Fibroblast of skin of back (primary cell): Measurements from ENCODE around the gene GAS6.
"Not testable (repeated sequence)": the region's sequence is repeated elsewhere in the genome, so short reads cannot be mapped to it uniquely, and the experiment has no call there.

Source experiments
- DNase-seq: peaks from one replicate; pipeline ENCODE4 v3.0.0-alpha.2; 2013

Gene GAS6

DNA sequence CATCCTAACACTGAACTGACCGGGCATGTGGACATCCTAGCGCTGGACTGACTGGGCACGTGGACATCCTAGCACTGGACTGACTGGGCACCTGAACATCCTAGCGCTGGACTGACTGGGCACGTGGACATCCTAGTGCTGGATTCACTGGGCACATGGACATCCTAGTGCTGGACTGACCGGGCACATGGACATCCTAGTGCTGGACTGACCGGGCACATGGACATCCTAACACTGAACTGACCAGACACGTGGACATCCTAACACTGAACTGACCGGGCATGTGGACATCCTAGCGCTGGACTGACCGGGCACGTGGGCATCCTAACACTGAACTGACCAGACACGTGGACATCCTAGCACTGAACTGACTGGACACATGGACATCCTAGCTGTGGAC lies 73.9 kb downstream of the GAS6 start:
- not testable (repeated sequence) for DNase-seq

DNA sequence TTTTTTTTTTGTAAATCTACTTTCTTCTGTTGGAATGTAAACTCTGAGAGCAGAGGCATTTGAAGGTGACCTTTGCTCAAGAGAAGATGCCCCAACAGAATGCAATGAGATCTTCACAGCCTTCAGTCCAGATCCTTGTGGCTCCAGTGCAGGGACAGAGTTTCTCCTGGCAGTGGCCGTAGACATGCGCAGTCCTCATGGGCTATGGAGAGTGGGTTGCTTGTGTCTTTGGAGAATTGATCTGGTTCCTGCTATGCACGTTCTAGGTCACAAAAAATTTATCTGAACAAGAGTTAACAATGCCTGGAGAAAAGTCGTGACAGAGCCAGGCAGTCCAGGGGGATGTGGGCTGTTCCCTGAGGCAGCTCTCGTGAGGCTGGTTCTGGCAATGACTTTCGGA lies 74.7 kb downstream of the GAS6 start:
- no peak for DNase-seq

DNA sequence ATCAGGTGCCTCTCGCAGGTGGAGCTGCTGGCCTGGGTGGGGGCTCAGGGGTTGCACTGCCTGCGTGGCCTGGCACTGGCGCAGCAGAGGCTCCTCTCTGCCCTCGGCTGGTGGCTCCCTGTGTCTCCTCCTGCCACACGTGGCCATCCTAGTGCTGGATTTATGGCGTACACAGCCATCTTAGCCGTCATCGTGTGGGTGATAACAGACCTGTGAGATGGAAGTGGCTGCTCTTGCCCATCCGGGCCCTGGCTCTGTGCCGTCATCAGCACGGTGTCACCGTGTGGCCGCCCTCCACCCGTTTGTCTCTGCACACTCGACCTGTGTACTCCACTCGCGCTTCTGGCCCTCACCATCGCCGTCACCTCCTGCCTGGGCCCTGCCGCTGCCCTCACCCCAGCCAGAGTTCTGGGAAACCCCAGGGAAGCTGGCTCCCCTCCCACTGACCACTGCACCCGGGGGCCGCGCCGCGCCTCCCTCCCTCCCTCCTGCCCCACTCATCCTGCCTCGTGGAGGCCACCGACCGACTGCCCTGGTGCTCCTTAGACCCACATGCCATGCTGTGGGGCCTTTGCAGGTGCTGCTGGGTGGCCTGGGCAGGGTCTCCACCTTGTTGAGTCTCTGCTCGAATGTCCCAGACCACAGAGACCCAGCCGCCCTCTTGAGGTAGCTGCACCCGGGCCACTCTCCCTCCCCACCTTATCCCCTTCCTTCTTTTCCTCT lies 75.3 kb downstream of the GAS6 start:
- no peak for DNase-seq

DNA sequence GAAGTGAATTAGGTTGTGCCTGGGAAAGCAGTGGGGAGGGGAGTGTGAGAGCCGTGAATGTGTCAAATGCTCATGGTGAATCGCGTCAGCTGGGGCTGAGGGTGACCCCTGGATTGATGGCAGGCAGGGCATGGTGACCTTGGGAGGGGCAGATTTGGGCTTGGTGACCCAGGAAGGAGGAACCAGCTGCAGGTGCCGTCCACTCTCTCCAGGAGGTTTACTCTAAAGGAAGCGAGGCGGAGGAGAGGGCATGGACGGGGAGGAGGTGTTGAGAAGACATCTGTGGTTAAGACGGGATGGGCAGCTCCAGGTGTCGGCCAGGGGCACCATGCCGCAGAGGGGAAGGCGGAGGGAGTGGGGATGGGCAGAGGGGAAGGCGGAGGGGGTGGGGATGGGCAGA lies 76.2 kb downstream of the GAS6 start:
- no peak for DNase-seq

DNA sequence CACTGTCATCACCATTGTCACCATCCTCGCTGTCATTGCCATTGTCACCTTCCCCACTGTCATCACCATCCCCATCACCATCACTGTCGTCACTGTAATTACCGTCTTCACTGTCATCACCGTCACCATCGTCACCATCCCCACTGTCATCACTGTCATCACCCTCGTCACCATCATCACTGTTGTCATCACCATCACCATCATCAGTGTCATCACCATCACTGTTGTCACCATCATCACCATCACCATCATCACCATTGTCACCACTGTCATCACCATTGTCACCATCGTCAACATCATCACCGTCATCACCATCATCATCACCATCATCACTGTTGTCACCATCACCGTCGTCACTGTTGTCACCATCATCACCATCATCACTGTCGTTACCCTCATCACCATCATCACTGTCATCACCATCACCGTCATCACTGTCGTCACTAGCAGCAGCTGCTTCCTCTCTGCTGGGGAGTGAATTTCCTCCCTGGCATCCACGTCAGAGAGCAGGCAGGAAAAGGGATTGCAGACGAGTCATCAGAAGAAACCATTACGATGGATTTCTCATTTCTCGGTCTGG lies 77.5 kb downstream of the GAS6 start:
- peak; percentile 28 for DNase-seq

DNA sequence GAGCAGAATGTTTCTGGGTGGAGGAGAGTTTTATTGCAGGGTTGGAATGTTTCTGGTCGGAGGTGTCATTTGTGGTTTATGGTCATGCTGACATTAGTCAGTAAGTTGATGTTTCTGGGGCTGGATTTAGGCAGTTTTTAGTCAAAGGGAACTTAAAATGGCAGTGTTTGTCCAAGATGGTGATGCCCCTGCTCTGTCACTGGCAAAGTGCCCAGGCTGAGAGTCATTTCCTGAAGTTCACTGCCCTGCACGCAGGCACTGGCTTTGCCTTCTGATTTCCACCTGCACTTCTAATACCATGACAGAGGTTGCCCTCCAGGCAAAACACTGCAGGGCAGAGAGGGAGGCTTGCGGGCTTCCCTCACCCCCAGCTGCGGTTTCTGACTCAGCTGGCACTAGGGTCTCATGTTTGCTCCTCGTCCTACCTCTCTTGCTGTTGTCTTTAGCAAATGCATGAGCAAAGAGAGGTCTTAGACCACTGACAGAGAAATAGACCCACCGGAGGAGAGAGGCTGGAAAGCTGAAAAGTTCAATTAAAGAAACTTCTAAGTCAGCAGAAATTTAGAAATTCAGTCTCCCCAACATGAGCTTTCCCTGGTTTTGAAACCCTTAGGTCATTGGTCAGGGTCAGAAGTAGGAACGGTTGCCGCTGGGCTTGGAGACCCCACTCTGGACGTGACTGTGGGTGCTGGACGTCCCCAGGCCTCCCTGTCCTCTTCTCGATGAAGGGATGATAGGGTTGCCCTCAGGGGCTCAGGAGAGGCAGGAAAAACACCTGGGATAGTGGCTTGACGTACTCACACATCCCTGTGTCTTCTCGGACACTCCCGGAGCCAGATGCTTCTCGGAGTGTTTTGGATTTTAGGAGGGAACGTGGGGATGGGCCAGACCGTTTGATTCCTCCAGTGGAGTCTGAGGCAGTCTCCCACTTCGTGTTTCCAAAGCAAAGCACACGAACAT lies 78.5 kb downstream of the GAS6 start:
- peak; percentile 73 for DNase-seq

DNA sequence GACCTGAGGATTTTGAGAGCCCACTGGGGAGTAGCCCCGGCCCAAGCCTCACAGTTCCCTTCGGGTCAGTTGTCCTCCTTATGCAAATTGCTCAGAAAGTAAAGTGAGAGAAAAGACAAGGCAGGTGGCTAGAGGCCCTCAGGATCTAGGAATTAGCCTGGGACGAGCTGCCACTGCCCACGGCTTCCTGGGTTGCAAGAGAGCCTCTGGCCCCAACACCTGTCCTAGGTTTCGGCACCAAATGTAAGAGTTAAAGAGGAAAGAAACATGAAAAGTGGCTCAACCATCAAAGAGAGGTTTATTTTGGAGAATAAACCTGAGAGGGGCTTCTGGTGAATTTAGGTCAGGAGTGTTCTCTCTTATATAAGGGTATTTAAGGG lies 79.2 kb downstream of the GAS6 start:
- no peak for DNase-seq

DNA sequence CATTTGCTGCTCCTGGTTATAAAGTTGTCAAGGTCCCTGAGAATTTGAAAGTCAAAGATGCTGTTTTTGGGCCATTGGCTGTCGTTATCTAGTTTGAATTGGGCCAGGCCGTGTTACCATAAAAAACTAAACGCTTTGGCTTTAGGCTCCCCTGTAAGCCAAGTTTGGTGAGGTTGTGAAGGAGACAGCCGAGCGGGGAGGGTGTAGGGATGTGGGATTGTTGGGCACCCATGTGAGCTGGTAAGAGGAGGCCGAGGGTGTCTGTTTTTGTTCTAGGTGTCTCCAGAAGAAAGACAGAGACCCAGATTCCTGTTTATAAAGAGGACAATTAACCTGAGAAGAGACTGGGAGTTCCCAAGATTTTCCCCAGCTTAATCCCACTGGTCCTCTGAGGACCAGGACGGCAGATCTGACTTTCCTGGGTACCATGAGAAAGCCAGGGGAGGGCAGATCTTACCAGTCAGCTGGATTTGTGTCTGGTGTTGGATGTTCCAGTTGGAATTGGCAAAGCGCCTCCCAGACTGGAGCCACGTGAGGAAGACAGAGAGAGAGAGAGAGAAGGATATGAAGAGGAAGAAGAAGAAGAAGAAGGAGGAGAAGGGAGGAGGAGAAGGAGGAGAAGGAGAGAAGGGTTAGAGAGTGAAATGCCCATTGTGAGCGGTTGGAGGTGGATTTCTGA lies 79.8 kb downstream of the GAS6 start:
- no peak for DNase-seq

DNA sequence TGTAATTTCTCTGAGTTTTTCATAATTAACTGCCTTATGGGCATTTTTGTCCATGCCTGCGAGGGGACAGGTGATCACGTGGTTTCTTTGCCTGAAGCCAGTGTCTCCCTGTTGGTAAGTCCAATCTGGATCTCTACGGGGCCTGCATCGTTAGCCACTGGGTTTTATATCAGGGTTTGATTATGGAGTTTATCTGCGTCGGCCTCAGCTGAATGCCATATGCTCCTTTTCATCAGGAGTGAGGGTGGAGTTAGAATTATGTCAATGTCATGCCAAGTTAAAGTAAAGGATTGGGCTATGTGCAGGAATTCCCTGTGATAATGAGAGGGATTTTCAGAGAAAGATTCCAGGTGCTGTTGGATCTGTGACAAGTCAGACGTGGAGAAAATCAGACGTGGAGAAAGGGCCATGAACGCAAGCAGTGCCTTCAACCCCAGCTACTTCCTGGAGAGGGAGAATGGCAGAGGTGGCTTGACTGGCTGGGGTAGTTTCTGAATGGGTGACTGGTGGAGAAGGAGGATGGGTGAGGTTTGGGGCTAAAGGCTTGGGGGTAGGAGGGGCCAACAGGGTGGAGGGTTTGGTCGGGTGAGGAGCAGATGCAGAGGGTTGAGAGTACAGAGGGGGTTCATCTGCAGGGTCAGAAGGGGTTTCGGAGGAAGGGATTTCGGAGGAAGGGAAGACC lies 80.5 kb downstream of the GAS6 start:
- no peak for DNase-seq

DNA sequence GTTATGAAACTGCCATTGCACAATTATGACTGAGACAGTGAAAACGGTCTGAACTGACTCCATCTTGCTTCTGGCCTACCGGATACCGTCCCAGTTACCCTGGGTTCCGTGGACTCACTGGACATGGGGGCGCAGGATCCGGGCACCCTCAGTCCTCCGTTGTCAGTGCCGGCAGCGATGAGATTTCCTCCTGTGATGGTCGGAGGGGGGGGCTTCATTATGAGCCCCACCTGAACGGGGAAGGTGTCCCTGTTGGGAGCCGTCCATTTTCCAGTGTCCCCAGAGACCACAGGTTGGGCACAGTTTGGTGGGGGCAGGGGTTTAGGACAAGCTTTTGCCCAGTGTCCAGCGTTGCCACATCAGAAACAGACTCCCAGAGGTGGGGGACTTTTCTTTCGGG lies 81.4 kb downstream of the GAS6 start:
- no peak for DNase-seq

DNA sequence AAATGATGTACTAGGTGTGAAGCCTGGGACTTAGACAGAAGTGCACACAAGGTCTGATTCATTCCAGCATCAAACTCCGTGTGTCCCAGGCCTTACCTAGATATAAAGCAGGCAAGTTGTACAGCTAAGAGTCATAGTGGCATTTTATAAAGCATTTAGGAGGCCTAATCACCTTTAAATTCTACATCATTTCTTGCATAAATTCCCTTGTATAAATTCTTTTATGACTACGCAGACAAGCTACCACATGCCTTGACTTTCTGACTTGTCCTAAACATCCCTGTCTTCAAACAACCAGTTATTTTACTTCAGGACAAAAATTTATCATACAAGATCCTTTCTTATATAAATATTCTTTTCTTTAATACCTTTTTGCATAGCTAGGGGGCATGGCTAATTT lies 82.3 kb downstream of the GAS6 start:
- no peak for DNase-seq

DNA sequence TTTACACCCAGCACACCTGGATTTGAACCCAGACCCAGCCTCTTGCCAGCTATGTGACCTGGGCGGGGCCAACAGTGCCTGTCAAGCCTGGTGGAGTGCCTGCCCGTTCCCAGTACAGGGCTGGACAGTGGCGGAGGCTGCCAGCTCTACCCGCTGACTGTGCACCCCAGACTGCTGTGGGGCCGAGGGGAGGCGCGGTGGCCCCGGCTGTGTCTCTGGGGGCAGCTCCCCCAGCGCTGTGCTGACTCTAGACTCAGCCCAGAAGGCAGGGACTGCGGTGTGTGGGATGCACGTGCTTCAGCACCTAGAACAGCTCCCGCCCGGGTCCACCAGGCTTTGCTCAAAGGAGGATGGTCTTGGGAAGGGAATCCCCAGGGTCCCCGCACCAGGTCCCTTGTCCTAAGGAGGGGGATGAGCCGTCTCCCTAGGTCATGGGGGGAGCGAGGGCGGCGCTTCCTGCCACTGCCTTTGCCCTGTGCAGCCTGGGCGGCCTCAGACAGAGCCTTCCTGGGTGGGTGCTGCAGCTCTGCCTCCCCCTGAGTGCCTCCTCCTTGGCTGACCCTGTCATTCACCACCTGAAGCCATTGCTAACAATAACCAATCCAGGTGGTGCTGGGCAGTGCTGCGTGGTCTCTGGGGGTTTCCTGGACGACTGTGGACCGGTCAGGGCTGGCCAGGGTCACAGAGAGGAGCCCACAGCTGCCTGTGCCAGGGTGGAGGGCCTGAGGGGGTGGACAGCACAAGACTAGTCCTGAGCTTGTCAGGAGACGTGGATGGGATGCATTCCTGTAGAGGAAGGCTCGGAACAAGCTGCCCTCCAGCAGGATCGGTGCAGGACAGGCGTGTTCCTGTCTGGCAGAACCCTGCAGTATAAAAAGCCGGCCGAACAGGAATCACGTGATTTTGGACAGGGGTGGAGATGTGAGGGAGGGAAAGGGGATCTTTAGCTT lies 86.3 kb downstream of the GAS6 start:
- DNase-seq, result peak; percentile 33

DNA sequence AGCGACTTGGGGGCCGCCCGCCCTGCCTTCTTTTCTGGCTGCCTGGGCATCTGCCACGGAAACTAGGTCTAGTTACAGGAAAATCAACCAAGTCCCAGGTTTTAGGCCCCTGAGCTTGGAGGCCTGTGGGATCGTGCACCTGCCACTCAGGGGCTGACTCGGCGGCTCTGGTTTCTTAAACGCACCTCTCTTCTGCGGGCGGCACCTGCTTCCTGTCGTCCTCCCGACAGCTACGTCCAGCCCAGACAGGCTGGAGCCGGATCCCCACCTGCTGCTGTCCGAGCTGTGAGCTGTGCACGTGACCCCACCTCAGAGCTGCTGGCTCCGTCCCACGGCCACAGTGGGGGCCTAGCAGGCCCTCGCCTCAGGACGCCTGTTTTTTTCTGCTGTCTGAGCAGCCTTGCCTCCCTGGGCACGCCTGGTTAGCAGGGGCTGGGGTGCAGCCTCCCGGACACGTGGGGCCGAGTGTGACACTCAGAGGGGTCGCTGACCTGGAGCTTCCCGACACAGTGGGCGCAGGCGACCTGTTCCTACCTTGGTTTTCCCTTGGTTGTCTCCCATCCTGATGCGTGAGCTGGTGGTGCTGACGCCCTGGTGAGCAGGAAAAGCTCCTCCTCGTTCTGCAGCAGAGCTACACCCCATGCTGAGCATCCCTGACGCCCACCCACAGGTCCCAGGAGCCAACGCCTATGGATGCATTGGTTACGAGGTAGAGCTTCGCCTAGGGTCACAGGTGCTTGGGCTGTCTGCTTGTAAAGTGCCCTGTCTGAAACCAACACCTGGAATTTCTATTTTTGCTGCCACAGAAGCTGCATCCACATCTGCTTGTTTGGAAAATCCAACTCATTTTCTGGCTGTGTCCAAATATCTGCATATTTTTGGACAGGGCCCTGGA lies 87.4 kb downstream of the GAS6 start:
- DNase-seq, result no peak

DNA sequence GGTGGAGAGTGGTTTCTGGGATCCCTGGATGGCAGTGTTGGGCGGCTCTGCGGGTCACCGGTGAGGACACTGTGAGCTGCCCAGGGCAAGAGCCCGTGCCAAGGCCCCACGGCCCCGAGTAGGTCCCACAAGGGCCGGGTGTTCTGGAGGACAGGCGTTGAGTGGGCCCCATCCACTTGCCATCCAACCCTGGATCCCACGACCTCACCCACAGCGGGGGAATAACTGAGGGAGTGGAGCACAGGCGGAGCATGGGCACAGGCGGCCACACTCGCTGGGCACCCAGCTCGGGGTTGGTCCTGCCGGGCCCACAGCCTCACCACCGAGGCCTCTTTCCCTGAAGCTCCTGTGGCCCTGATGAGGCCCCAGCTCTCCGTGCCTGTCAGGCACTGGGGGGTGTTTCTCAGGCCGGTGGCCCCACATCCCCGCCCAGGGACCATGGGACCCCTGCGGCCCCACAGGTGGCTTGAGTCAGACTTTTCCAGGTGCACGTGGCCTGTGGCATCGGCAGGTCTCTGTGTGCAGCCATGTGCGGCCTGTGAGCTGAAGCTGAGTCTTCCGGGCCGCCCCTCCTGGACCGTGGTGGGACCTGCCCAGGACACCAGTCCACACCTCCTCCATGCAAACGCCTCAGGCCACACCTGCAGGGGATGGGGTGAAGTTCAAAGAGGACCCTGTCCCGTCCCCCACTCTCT lies 88.3 kb downstream of the GAS6 start:
- DNase-seq, result no peak

DNA sequence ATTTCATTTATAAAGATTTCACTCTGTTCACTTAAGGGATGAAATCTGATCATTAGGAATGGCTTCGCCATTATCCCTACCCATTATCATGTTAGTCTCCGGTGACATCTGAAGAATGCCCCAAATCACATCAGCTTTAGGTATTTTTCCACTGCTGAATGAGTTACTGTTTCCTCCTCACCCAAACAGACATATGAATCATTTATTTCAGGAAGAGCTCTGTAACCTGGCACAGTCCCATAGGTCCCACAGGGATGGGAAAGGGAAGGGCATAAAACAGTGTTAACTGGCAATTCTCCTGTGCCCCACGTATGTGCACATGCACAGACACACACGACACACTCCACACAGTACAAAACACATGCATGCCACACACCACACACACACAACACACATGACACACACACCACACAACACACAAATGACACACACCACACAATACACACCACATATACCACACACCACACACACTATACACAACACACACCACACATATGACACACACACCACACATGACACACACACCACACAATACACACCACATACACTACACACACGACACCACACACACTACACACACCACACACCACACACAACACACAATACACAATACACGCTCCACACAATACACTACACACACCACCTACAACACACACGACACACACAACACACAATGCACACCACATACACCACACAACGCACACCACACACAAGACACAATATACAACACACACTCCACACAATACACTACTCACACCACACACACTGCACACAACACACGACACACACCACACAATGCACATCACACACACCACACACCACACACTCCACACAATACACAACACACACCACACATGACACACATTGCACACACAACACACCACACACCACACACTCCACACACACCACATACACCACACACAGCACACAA lies 89.4 kb downstream of the GAS6 start:
- DNase-seq, result peak; percentile 40

DNA sequence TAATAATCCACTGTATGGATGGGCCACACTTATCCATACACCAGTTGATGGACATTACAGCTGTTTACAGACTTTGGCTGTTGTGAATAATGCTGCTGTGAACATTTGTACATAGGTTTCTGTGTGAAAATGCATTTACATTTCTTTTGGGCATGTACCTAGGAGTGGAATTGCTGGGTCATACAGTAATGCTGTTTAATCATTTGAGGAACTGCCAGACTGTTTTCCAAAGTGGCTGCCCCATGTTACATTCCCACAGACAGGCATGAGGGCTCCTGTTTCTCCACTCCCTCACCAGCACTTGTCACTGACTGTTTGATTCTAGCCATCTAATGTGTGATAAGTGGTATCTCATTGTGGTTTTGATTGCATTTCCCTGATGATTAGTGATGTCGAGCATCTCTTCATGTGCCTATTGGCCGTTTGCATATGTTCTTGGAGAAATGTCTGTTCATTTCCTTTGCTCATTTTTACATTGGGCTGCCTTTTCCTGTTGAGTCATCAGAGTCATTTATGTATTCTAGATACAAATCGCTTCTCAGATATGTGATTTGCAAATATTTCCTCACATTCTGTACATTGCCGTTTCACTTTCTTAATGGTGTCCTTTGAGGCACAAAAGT lies 92.1 kb downstream of the GAS6 start:
- peak; percentile 46 for DNase-seq

DNA sequence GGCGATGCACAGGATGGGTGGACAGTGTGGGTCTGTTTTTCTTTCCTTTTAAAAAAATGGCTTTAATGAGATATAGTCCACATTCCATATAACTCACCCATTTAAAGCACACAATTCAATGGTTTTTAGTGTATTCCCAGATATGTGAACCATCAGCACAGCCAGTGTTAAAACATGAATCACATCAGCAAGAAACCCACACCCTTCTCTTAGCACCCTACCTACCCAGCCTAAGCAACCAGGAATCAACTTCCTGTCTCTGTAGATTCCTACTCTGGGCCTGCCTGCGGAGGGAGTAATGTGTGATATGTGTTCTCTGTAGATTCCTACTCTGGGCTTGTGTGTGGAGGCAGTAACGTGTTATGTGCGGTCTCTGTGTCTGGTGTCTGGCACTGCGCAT lies 92.9 kb downstream of the GAS6 start:
- DNase-seq, result peak; percentile 18
